Measurements from ENCODE around the gene MDH1B.

DNA sequence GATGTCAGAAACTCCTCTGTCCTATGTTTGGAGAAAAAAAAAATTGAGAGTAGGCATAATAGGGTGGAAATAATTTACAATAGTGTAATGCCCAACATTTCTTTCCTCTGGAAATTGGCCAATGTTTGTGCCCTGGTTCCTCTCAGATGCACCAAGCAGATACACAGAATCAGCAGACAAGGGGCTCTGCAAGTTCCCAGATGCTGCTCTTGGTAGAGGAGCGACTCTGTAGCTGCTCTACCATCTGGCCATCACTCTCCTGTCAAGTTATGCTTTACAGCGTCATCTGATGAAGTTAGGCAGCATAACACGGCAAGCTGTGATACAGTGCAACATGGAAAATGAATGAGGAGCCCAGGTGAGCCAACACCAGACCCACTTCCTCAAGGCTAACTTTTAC, 48.5 kb downstream of the MDH1B start:
- TF ChIP-seq, protein P1, sequence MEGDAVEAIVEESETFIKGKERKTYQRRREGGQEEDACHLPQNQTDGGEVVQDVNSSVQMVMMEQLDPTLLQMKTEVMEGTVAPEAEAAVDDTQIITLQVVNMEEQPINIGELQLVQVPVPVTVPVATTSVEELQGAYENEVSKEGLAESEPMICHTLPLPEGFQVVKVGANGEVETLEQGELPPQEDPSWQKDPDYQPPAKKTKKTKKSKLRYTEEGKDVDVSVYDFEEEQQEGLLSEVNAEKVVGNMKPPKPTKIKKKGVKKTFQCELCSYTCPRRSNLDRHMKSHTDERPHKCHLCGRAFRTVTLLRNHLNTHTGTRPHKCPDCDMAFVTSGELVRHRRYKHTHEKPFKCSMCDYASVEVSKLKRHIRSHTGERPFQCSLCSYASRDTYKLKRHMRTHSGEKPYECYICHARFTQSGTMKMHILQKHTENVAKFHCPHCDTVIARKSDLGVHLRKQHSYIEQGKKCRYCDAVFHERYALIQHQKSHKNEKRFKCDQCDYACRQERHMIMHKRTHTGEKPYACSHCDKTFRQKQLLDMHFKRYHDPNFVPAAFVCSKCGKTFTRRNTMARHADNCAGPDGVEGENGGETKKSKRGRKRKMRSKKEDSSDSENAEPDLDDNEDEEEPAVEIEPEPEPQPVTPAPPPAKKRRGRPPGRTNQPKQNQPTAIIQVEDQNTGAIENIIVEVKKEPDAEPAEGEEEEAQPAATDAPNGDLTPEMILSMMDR (IDR thresholded peaks at IDR 0.05), result no peak
- no peak for TF ChIP-seq EP300 (IDR thresholded peaks at IDR 0.05)

Measured in suprapubic skin (tissue), 3 donors.